ENCODE measurements around the gene ABCD3.

The ABCD3 gene

DNA sequence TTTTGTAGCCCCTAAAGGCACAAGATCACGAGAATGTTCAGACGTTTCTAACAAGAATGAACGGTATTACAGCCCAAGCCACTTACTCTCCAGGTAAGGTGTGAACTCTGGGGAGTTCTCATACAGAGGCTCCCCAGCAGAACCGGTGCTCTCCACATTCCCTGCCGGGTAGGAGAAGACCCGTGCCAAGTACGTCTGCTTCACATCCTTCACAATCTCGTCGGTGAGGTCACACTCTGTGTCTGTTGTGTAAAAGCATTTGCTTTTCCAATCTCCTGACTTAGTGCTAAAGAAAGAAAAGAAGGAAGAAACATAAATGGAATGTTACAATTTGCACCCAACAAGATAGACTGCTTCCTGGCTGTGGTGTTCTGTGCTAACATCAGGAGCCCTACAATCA is 117.7 kb downstream of the ABCD3 start:
- H3K9ac ChIP-seq (ENCODE audit: low read depth, low read length, poor library complexity) = no peak overlapping the region

DNA sequence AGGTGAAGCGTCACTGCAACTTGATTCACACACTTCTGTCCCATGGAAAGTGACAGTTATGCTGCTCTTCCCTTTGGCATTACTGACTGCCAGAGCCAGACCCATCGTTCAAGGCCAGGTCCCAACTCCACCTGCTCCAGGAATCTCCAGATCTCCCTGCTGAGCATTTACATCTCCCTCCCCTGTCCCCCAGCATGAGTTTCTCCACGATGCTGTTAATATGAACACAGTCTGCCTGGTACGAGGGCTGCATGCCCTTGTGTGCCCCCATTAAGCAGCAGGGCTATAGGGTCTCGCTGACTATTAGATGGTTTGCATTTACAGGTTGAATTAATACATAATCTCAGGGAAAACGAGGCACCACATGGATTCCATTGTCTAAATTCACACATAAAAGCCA is 119.1 kb downstream of the ABCD3 start:
- no peak overlapping the region for H4K8ac ChIP-seq (ENCODE audit: low read depth, low read length)
- no peak overlapping the region for H3K27ac ChIP-seq (replicated peaks; ENCODE audit: low read length)
- no CpG with 5 or more reads among the region's 6 CpGs for WGBS, 2 donors (ENCODE audit: extremely low coverage in 2 of 2, insufficient read length in 2 of 2, insufficient replicate concordance in 1 of 2)
- H3K79me1 ChIP-seq (ENCODE audit: low read depth, low read length) = no peaks in the 10 kb centered on the region
- H2BK12ac ChIP-seq (ENCODE audit: low read length) = no peak overlapping the region
- no peak overlapping the region for H2BK5ac ChIP-seq (ENCODE audit: low read length)
- no peak overlapping the region for H3K4ac ChIP-seq (ENCODE audit: low read length)
- H3K9ac ChIP-seq (ENCODE audit: low read depth, low read length, poor library complexity) = no peak overlapping the region
- peaks cover 0 to 16% (median 0%) of the 10 kb centered on the region in 3 experiments for H3K27me3 ChIP-seq (ENCODE audit: control insufficient read depth in 3 of 3, insufficient read depth in 3 of 3, low read depth in 1 of 3, low read length in 3 of 3)
- no peak overlapping the region for H4K91ac ChIP-seq (ENCODE audit: low read depth, low read length, poor library complexity)
- peaks cover 0 to 5% of the 10 kb centered on the region in 2 donors for H3K9me3 ChIP-seq (replicated peaks in 1 of 2; ENCODE audit: control insufficient read depth in 2 of 2, insufficient read depth in 1 of 2, low read depth in 1 of 2, low read length in 2 of 2)
- peaks cover 5 to 20% of the 10 kb centered on the region in 2 donors for H3K4me1 ChIP-seq (ENCODE audit: control insufficient read depth in 2 of 2, insufficient read depth in 1 of 2, low read depth in 1 of 2, low read length in 2 of 2)
- H3K18ac ChIP-seq (ENCODE audit: low read length) = no peak overlapping the region
- H3K23ac ChIP-seq (ENCODE audit: low read depth, low read length, poor library complexity) = no peak overlapping the region
- no peak overlapping the region for H3K14ac ChIP-seq (ENCODE audit: low read length)
- no peak for DNase-seq (ENCODE audit: low spot score)
- H2BK120ac ChIP-seq (ENCODE audit: low read depth, low read length) = no peak overlapping the region
- H3K36me3 ChIP-seq (replicated peaks in 1 of 2; ENCODE audit: control insufficient read depth in 2 of 2, insufficient read depth in 2 of 2, low read length in 2 of 2) = peaks cover 2 to 78% of the 10 kb centered on the region in 2 donors
- no peak overlapping the region for H2AK5ac ChIP-seq (ENCODE audit: low read depth, low read length)
- no peak overlapping the region for H2AFZ ChIP-seq (ENCODE audit: low read length)
- H3K4me2 ChIP-seq (ENCODE audit: insufficient read depth, low read length, poor library complexity, severe bottlenecking) = no peak overlapping the region
- H2BK15ac ChIP-seq (ENCODE audit: low read length) = no peak overlapping the region
- no peak overlapping the region for H3K4me3 ChIP-seq (ENCODE audit: low read length in 2 of 2)

More for the DNA sequence above, 117.7 kb downstream of the ABCD3 start:
- H2BK5ac ChIP-seq (ENCODE audit: low read length) = no peak overlapping the region
- no peak overlapping the region for H3K4me3 ChIP-seq (ENCODE audit: low read length in 2 of 2)
- no peak overlapping the region for H2AFZ ChIP-seq (ENCODE audit: low read length)
- no peak overlapping the region for H3K14ac ChIP-seq (ENCODE audit: low read length)
- no peak overlapping the region for H4K8ac ChIP-seq (ENCODE audit: low read depth, low read length)
- peaks cover 0 to 9% of the 10 kb centered on the region in 2 donors for H3K9me3 ChIP-seq (replicated peaks in 1 of 2; ENCODE audit: control insufficient read depth in 2 of 2, insufficient read depth in 1 of 2, low read depth in 1 of 2, low read length in 2 of 2)
- H3K18ac ChIP-seq (ENCODE audit: low read length) = no peak overlapping the region
- H4K91ac ChIP-seq (ENCODE audit: low read depth, low read length, poor library complexity) = no peak overlapping the region
- H3K4me1 ChIP-seq (ENCODE audit: control insufficient read depth in 2 of 2, insufficient read depth in 1 of 2, low read depth in 1 of 2, low read length in 2 of 2) = peaks cover 5 to 20% of the 10 kb centered on the region in 2 donors
- WGBS, 2 donors (ENCODE audit: extremely low coverage in 2 of 2, insufficient read length in 2 of 2, insufficient replicate concordance in 1 of 2) = no CpG with 5 or more reads among the region's 9 CpGs
- no peak overlapping the region for H2AK5ac ChIP-seq (ENCODE audit: low read depth, low read length)
- no peak overlapping the region for H2BK120ac ChIP-seq (ENCODE audit: low read depth, low read length)
- H3K36me3 ChIP-seq (replicated peaks in 1 of 2; ENCODE audit: control insufficient read depth in 2 of 2, insufficient read depth in 2 of 2, low read length in 2 of 2) = peaks cover 2 to 92% of the 10 kb centered on the region in 2 donors
- no peak overlapping the region for H3K4ac ChIP-seq (ENCODE audit: low read length)
- no peak overlapping the region for H3K4me2 ChIP-seq (ENCODE audit: insufficient read depth, low read length, poor library complexity, severe bottlenecking)
- no peak overlapping the region for H3K27ac ChIP-seq (replicated peaks; ENCODE audit: low read length)
- DNase-seq (ENCODE audit: low spot score) = no peak
- H2BK12ac ChIP-seq (ENCODE audit: low read length) = no peak overlapping the region
- no peak overlapping the region for H3K23ac ChIP-seq (ENCODE audit: low read depth, low read length, poor library complexity)
- H2BK15ac ChIP-seq (ENCODE audit: low read length) = no peak overlapping the region
- H3K79me1 ChIP-seq (ENCODE audit: low read depth, low read length) = no peaks in the 10 kb centered on the region
- peaks cover 0 to 8% (median 0%) of the 10 kb centered on the region in 3 experiments for H3K27me3 ChIP-seq (ENCODE audit: control insufficient read depth in 3 of 3, insufficient read depth in 3 of 3, low read depth in 1 of 3, low read length in 3 of 3)

DNA sequence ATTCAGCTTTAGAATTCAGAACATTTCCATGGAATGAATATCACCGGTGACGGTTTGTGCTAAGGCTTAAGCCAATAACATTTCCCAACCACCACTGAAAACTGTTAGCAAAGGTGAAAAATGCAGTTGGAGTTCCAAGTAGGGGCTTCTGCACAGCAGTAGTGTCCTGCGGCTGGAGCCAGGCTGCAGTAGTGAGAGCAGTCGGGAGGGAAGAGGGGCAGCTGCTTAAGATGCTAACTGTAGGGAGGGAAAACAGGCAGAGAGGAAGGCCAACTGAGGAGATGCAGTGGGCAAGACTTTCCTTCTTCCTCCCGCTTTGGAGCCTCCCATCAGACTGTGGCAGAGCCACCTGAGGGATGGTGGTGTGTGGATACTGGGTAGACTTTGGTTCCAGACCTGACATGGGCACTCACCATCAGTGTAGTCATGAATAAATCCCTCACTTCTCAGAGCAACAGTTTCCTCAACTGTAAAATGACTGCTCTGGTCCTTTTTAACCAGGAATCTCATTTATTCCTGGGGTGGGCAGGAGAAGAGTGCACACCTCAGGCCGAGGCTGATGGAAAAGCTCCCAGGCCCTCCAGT is 120.1 kb downstream of the ABCD3 start:
- no peak overlapping the region for H4K91ac ChIP-seq (ENCODE audit: low read depth, low read length, poor library complexity)
- H3K4ac ChIP-seq (ENCODE audit: low read length) = no peak overlapping the region
- peaks cover 0 to 5% of the 10 kb centered on the region in 2 donors for H3K9me3 ChIP-seq (replicated peaks in 1 of 2; ENCODE audit: control insufficient read depth in 2 of 2, insufficient read depth in 1 of 2, low read depth in 1 of 2, low read length in 2 of 2)
- no peak overlapping the region for H2BK120ac ChIP-seq (ENCODE audit: low read depth, low read length)
- DNase-seq (ENCODE audit: low spot score) = no peak
- no peaks in the 10 kb centered on the region for H3K79me1 ChIP-seq (ENCODE audit: low read depth, low read length)
- no CpG with 5 or more reads among the region's 6 CpGs for WGBS, 2 donors (ENCODE audit: extremely low coverage in 2 of 2, insufficient read length in 2 of 2, insufficient replicate concordance in 1 of 2)
- H3K4me3 ChIP-seq (ENCODE audit: low read length in 2 of 2) = peak overlapping the region in 1 of 2 donors; percentile 0
- H2BK12ac ChIP-seq (ENCODE audit: low read length) = no peak overlapping the region
- no peak overlapping the region for H2BK15ac ChIP-seq (ENCODE audit: low read length)
- no peak overlapping the region for H2AFZ ChIP-seq (ENCODE audit: low read length)
- H3K4me1 ChIP-seq (ENCODE audit: control insufficient read depth in 2 of 2, insufficient read depth in 1 of 2, low read depth in 1 of 2, low read length in 2 of 2) = peaks cover 6 to 28% of the 10 kb centered on the region in 2 donors
- no peak overlapping the region for H3K18ac ChIP-seq (ENCODE audit: low read length)
- H4K8ac ChIP-seq (ENCODE audit: low read depth, low read length) = no peak overlapping the region
- peak overlapping the region; percentile 51 for H3K9ac ChIP-seq (ENCODE audit: low read depth, low read length, poor library complexity)
- no peak overlapping the region for H2AK5ac ChIP-seq (ENCODE audit: low read depth, low read length)
- no peak overlapping the region for H3K23ac ChIP-seq (ENCODE audit: low read depth, low read length, poor library complexity)
- no peak overlapping the region for H3K14ac ChIP-seq (ENCODE audit: low read length)
- peaks cover 0 to 24% (median 0%) of the 10 kb centered on the region in 3 experiments for H3K27me3 ChIP-seq (ENCODE audit: control insufficient read depth in 3 of 3, insufficient read depth in 3 of 3, low read depth in 1 of 3, low read length in 3 of 3)
- H2BK5ac ChIP-seq (ENCODE audit: low read length) = no peak overlapping the region
- H3K4me2 ChIP-seq (ENCODE audit: insufficient read depth, low read length, poor library complexity, severe bottlenecking) = no peak overlapping the region
- no peak overlapping the region for H3K27ac ChIP-seq (replicated peaks; ENCODE audit: low read length)
- peaks cover 2 to 67% of the 10 kb centered on the region in 2 donors for H3K36me3 ChIP-seq (replicated peaks in 1 of 2; ENCODE audit: control insufficient read depth in 2 of 2, insufficient read depth in 2 of 2, low read length in 2 of 2)

DNA sequence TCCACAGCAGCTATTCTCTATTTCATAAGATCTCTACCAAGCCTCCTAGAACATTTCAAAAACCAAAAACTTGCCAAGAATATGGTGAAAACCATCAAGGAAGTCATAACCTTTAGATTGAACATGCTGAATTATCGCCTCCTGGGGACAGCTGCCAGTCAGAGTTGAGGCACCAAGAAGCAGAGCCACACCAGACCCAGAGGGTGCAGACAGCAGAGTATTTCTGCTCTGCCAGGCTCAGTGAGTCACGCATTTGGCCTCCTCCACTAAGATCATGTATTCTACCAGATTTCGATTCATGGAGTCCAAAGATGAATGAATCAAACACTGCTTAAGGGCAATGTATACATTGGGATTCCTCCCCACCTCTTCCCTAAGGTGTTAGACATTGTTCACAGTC is 121.3 kb downstream of the ABCD3 start:
- Histone ChIP-seq H3K9ac (ENCODE audit: low read depth, low read length, poor library complexity) (no peak overlapping the region), H3K36me3 (replicated peaks in 1 of 2; ENCODE audit: control insufficient read depth in 2 of 2, insufficient read depth in 2 of 2, low read length in 2 of 2) (peaks cover 2 to 57% of the 10 kb centered on the region in 2 donors), H3K79me1 (ENCODE audit: low read depth, low read length) (no peaks in the 10 kb centered on the region), H3K18ac (ENCODE audit: low read length) (no peak overlapping the region), H3K4ac (ENCODE audit: low read length) (no peak overlapping the region), H2BK5ac (ENCODE audit: low read length) (no peak overlapping the region), H3K27ac (replicated peaks; ENCODE audit: low read length) (no peak overlapping the region), H3K27me3 (ENCODE audit: control insufficient read depth in 3 of 3, insufficient read depth in 3 of 3, low read depth in 1 of 3, low read length in 3 of 3) (peaks cover 0 to 30% (median 0%) of the 10 kb centered on the region in 3 experiments), H2AK5ac (ENCODE audit: low read depth, low read length) (no peak overlapping the region), H3K14ac (ENCODE audit: low read length) (no peak overlapping the region), H4K8ac (ENCODE audit: low read depth, low read length) (no peak overlapping the region), H3K4me2 (ENCODE audit: insufficient read depth, low read length, poor library complexity, severe bottlenecking) (no peak overlapping the region), H3K4me1 (ENCODE audit: control insufficient read depth in 2 of 2, insufficient read depth in 1 of 2, low read depth in 1 of 2, low read length in 2 of 2) (peaks cover 6 to 28% of the 10 kb centered on the region in 2 donors), H4K91ac (ENCODE audit: low read depth, low read length, poor library complexity) (no peak overlapping the region), H3K4me3 (ENCODE audit: low read length in 2 of 2) (peak overlapping the region in 1 of 2 donors; percentile 63), H3K23ac (ENCODE audit: low read depth, low read length, poor library complexity) (no peak overlapping the region), H2AFZ (ENCODE audit: low read length) (no peak overlapping the region), H2BK120ac (ENCODE audit: low read depth, low read length) (no peak overlapping the region), H2BK15ac (ENCODE audit: low read length) (no peak overlapping the region), H3K9me3 (replicated peaks in 1 of 2; ENCODE audit: control insufficient read depth in 2 of 2, insufficient read depth in 1 of 2, low read depth in 1 of 2, low read length in 2 of 2) (peaks cover 0 to 5% of the 10 kb centered on the region in 2 donors), H2BK12ac (ENCODE audit: low read length) (no peak overlapping the region)
- WGBS, 2 donors (ENCODE audit: extremely low coverage in 2 of 2, insufficient read length in 2 of 2, insufficient replicate concordance in 1 of 2) = no CpG with 5 or more reads among the region's 3 CpGs
- no peak for DNase-seq (ENCODE audit: low spot score)
